Nucleus accumbens (tissue), 56 donors: ENCODE data around the gene TCHHL1.

Experiments used
- DNase-seq, 56 donors: peaks; one replicate each; lab custom pipeline; 2025; lab: John Stamatoyannopoulos, UW

TCHHL1 gene

GRCh38 chr1:152039886-152040285 lies 49.0 kb downstream of the TCHHL1 start:
- DNase-seq = no peak

GRCh38 chr1:152039461-152039860 lies 49.4 kb downstream of the TCHHL1 start:
- no peak for DNase-seq

GRCh38 chr1:152038871-152039270 lies 50.0 kb downstream of the TCHHL1 start:
- DNase-seq = no peak

GRCh38 chr1:152036267-152037216 lies 52.3 kb downstream of the TCHHL1 start, which contains the start of gene S100A11:
Gene S100A11, minus strand, starts transcription at chr1:152037004. Its CDS starts 89 bp downstream, at chr1:152036915.
- peak in 31 of 56 donors; percentile 1 to 51 (median 10) for DNase-seq

- no peak for DNase-seq
Observed at GRCh38 chr1:152035539-152036266, 53.2 kb downstream of the TCHHL1 start.

- DNase-seq = no peak
Observed at GRCh38 chr1:152034654-152035538, 54.0 kb downstream of the TCHHL1 start.

- DNase-seq = no peak
Observed at GRCh38 chr1:152034324-152034653, 54.6 kb downstream of the TCHHL1 start.
